ENCODE results near the gene DAP.

DNA sequence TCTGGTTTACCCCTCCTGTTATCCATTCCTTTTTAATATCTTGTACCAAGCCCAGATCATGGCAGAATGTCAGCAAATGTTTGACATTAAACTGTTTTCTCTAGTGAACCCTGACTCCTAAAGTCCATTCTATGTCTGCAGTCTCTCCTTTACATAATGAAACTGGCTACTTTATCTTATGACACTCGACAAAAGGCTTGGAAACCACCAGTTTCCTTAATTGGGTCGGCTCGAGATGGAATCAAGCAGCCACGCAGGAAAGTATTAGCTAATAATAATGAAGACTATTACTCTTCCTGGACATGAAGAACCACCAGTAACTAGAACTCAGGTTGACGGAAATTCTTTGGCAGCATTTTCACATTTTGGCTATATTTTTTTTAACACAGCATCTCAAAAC, 17.5 kb downstream of the DAP start:
- TF ChIP-seq, protein P1, sequence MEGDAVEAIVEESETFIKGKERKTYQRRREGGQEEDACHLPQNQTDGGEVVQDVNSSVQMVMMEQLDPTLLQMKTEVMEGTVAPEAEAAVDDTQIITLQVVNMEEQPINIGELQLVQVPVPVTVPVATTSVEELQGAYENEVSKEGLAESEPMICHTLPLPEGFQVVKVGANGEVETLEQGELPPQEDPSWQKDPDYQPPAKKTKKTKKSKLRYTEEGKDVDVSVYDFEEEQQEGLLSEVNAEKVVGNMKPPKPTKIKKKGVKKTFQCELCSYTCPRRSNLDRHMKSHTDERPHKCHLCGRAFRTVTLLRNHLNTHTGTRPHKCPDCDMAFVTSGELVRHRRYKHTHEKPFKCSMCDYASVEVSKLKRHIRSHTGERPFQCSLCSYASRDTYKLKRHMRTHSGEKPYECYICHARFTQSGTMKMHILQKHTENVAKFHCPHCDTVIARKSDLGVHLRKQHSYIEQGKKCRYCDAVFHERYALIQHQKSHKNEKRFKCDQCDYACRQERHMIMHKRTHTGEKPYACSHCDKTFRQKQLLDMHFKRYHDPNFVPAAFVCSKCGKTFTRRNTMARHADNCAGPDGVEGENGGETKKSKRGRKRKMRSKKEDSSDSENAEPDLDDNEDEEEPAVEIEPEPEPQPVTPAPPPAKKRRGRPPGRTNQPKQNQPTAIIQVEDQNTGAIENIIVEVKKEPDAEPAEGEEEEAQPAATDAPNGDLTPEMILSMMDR (IDR thresholded peaks at IDR 0.05): no peak
- TF ChIP-seq POLR2A (IDR thresholded peaks at IDR 0.05): no peak

All from adrenal gland (tissue), 5 donors.